GM19043 (cell line): ENCODE measurements around the gene PPHLN1.

ENCODE experiments used
- ATAC-seq: cut with Tn5 transposase; IDR thresholded peaks from one replicate; pipeline ENCODE4 v1.9.1; 2021; ENCODE audit warnings: low read depth; ENCODE audit not compliant: unreplicated experiment

PPHLN1 gene

GRCh38 chr12:42325653-42326474 lies at the start of gene PPHLN1, which contains the start of gene ZCRB1:
TSS of gene PPHLN1 (plus strand) at chr12:42326167. CDS start at chr12:42335903, 9,736 bp downstream.
TSS of gene ZCRB1 (minus strand) at chr12:42326094. CDS start at chr12:42324102, 1,992 bp downstream.
- ATAC-seq: peak; percentile 94

GRCh38 chr12:42277396-42278127 lies 48.4 kb upstream of the PPHLN1 start:
- ATAC-seq: no peak

DNA sequence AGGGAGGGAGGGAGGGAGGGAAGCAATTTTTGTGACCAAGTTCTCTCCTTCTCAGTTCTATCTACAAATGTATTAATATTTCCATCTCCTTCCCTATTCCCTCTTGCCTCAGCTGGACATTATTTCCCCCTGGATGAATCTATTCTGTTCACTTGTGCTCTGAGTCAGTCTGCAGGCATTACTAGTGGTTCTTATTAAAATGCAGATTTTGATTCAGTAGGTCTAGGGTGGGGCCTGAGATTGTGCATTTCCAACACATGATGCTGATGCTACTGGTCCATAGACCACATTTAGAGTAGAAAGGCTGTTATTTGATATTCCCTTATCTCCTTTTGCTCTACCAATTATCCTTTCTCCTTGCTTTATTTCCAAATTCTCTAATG lies 47.8 kb upstream of the PPHLN1 start:
- no peak for ATAC-seq

DNA sequence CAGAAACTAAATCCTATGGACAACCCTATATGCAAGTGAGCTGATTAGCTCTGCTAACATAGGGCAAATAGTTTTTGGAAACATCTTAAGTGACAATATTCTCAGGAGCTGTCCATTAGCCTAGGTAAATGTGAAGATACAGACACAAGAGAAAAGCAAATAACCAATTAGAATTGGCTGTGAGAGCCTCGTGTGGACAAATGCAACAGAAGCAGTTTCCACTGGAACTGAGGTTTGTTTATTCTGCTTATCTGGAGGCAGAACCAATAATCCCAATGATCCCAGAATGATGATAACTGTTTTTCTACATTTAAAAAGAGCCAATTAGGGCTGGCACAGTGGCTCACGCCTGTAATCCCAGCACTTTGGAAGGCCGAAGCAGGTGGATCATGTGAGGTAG lies 44.7 kb upstream of the PPHLN1 start:
- ATAC-seq: no peak

GRCh38 chr12:42281844-42282243 lies 44.1 kb upstream of the PPHLN1 start:
- ATAC-seq: no peak

- no peak for ATAC-seq
These were observed 43.7 kb upstream of the PPHLN1 start for GRCh38 chr12:42282294-42282693.

DNA sequence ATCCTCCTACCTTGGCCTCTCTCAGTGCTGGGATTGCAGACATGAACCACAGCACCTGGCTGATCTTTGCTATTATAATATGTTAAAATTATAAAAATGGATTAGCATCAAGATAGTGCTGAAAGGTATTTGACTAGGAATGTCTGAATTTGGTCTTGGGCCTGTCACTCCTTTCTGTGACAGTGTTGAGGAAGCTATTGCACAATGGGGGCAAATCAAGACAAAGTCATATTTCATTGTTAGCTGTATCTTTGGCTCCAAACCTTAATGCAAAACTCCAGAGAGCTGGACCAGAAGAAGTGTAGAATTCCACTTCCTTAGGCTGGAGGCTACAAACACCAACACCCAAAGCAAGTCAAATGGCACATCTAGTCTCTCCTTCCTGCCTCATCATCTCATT lies 42.2 kb upstream of the PPHLN1 start:
- ATAC-seq: no peak

GRCh38 chr12:42284157-42284556 lies 41.8 kb upstream of the PPHLN1 start:
- ATAC-seq: no peak

- ATAC-seq: no peak
These were observed 41.1 kb upstream of the PPHLN1 start for GRCh38 chr12:42284876-42285275.

GRCh38 chr12:42285431-42285830 lies 40.5 kb upstream of the PPHLN1 start:
- no peak for ATAC-seq

DNA sequence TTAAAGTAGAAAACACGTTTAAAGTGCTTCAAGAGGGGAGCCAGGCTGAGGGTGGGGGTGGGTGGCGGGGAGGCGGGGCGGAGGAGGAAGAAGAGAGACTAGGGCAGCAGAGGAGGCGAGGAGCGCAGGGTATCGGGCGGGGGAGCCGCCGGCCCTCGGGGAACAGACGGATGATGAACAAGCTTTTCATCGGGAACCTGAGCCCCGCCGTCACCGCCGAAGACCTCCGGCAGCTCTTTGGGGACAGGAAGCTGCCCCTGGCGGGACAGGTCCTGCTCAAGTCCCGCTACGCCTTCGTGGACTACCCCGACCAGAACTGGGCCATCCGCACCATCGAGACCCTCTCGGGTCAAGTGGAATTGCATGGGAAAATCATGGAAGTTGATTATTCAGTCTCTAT lies 39.2 kb upstream of the PPHLN1 start:
- ATAC-seq: no peak

DNA sequence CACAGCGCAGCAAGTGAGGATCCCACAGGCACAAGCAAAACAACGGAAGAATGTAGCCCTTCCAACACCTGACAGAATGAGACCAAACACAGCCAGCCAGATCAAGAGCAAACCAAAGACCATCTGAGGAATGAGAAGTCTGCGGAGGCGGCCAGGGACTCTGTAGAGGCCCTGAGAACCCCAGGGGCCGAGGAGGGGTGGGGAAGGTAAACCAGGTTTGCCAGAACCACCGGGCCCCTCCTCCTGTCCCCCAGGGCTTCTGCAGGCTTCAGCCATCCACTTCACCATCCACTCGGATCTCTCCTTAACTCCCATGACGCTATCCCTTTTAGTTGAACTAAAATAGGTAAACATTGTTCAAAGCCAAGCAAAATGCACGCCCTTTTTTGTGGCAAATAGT lies 37.4 kb upstream of the PPHLN1 start:
- ATAC-seq: no peak

- no peak for ATAC-seq
These were observed 34.3 kb upstream of the PPHLN1 start for GRCh38 chr12:42291680-42292079.

GRCh38 chr12:42296503-42297109 lies 29.4 kb upstream of the PPHLN1 start:
- no peak for ATAC-seq

DNA sequence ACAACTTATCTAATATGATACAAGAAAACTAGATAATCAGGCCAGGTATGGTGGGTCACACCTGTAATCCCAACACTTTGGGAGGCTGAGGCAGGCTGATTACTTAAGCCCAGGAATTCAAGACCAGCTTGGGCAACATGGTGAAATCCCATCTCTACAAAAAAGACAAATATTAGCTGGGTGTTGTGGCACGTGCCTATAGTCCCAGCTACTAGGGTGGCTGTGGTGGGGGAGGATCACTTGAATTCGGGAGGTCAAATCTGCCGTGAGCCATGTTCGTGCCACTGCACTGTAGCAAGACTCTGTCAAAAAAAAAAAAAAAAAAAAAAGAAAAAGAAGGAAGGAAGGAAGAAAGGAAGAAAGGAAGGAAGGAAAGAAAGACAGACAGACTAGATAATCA lies 27.1 kb upstream of the PPHLN1 start:
- no peak for ATAC-seq

- ATAC-seq: peak; percentile 80
These were observed 26.3 kb upstream of the PPHLN1 start for GRCh38 chr12:42299392-42300308.

DNA sequence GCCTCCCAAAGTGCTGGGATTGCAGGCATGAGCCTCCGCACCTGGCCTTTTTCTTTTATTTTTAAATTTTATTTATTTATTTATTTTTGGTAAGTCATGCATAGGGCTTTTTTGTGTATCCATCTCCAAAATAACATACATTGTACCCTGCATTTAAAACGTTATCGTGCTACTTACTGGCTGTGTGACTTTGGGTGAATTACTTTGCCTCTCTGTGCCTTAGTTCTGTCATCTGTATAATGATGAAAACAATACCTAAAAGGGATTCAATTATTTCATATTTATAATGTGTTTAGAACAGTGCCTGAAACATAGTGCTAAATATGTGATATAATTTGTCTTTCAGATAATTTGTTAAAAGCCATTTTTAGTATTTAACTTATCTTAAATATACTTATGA lies 19.7 kb upstream of the PPHLN1 start:
- ATAC-seq: no peak

DNA sequence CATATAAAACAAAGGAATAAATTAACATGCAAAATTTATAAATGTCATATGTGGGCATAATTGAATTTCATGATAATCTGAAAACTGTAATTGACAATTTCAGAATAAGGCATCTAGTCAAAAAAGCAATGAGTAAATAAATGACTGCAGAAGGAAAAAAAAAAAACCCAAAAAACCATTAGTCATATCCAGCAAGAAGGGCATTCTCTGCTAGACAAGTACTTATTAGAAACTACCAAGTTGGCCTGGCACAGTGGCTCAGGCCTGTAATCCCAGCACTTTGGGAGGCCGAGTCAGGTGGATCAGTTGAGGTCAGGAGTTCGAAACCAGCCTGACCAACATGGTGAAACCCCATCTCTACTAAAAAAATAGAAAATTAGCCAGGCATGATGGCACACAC lies 17.6 kb upstream of the PPHLN1 start:
- ATAC-seq: no peak

GRCh38 chr12:42309996-42310395 lies 16.0 kb upstream of the PPHLN1 start:
- ATAC-seq: no peak

DNA sequence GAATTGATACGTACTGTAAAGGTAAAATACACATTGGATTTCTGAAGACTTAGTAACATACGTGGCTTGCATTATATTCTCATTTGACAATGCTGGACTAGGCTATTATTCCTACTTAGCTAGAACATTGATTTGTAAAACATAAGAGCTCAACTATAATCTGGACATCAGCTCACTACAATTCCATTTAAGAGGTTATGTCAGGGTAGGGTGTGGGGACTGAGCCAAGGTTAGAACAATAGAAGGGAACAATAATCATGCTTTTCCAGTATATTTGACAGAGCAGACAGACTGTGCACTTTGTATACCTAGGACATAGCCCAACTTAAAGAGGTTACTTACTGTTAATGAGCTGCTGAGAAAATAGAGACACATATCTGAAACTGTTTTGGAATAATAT lies 10.9 kb upstream of the PPHLN1 start:
- ATAC-seq: no peak
